Activated naive CD8-positive, alpha-beta T cell treated with anti-CD3 and anti-CD28 coated beads, Interleukin-2, amount 50 U/mL, for 16 hours (primary cell): ENCODE measurements around the gene TACO1.

ENCODE experiments used
- DNase-seq: peaks from one replicate; pipeline ENCODE4 v3.0.0-alpha.2; 2020; ENCODE audit warnings: low read depth, low spot score

TACO1 gene

GRCh38 chr17:63601439-63602371 is 1.0 kb downstream of the TACO1 start:
- DNase-seq: no peak

- no peak for DNase-seq
Measured at GRCh38 chr17:63609816-63610573, 9.3 kb downstream of the TACO1 start.

DNA sequence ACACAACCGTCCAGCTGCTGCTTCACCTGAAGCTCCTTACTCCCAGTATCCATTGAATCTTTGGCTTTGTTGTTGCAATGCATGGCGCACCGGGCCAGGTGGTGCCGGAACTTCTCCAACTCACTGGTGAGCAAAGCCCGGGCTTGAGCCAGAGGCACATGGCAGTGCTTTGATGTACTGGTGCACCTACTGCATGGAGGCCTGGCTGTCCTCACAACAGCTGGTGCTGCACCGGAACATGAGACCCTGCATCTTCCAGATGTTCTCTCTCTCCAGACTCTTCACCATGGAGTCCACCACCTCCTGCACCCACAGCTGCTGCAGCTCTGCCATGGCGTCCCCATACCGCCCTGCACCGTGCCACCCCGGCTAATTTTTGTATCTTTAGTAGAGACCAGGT is 10.2 kb downstream of the TACO1 start:
- DNase-seq: no peak

DNA sequence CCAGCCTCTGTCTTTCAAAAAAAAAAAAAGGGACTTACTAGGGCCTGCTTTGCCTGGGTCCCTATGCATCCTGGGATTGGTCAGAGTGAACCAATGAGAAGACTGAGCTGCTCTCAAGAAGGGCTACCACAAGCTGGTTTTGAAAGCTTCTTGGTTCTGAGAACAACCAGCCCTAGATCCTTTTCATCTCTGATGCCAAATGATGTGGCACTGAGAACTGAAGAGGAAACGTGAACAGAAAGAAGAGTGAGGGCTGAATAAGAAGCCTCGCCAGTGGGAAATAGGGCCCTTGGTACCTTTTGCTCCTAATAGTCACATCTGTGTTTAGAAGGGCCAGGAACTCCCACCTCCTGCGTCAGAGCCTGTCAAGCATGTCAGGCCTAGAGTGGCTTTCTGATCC is 10.7 kb downstream of the TACO1 start:
- DNase-seq: no peak

- DNase-seq: no peak
Measured at GRCh38 chr17:63613663-63614062, 13.0 kb downstream of the TACO1 start.

DNA sequence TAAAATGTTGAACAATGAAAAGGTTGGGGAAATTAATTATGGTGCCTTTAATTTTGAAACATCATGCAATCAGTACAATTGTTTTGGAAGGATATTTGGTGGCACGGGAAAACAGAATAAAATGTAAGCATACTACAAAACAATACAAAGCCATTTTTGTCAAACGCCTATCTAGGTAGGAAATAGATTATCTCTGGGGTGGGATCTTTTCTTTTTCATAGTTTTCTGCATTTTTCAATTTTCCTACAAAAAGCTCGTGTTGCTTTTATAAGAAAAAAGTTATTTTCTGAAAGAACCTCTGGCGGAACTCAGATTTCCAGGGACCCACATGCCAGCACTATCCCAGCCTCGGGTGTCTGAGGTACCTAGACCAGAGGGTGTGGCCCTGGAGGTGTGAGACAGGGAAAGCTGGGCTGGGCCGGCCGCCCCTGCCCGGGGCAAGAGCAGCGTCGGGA is 20.6 kb downstream of the TACO1 start:
- no peak for DNase-seq

DNA sequence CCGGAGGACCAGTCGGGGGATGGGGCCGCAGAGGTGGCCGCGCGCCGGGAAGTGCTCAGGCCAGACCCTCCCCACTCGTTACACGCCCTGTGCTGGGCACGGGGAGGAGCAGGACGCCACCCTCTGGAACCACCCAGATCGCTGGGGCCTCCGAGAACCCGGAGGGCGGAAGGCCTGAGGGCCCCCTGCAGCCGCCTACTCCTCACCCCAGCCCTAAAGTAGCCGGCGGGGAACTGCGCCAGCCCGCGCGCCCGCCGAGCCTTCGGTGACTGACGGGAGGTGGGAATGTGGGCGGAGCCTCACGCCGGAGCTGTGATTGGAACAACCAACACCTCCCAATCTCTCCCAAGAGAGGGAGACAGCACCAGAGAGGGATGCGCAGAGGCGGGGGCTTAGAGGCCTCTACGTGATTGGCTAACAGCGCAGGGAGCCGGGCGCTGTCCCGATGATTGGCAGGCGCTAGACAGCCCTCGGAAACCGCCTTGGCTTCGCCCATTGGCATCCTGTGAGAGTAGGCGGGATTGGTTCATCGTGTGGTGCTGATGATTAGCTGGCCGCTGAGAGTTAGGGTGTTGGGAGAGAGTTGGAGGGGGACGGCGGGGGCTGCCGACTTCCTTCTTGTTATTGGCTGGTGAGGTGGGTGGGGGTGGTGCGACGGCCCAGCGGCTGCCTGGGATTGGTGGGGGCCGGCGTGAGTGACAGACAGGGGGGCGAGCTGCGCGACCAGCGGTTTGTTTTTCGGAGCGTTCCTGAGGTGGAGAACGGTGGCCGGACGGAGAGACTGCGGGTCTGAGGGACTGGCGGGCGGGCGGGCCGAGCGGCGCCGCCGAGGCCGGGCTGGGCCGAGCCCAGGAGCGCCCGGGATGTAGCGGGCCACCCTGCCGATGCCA is 21.2 kb downstream of the TACO1 start, which contains the start of gene MAP3K3:
TSS of gene MAP3K3 (plus strand) at position 734 of the 890 bp plus-strand sequence. CDS start 343 bp downstream, outside the sequence.
- peak; percentile 95 for DNase-seq

GRCh38 chr17:63622574-63623390 is 22.1 kb downstream of the TACO1 start:
- no peak for DNase-seq

DNA sequence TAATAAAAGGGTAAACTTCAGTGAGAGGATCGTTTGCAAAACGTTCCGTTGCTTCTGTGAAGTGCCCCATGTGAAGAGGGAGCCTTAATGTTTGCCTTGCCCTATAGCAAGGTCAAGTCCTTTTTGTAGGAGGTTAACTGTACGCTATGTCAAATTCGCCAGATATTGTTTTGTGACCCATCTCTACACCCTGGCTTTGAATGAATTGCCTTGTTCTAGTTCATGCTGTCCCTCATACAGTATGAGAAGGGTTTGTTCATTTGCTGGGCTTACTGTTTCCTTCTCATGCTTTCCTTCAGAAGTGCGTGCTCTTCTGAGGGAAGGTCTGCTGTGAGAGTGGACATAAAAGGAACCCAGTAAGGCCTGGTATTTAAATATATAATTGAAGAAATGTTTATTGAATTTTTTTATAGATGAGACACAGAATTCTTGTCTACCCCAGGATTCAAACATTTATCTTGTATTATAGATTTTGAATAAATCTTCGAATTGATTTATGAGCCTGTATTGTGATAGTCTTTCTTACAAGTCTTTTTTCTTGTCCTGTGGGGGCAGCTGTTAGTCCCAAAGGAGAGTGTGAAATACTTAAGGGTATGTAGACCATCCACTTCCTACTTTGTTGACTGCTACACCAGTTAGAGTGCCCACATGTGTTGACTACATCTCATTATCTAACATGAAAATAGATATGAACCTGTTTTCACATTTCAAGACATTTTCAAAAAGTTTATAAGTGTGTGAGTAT is 23.3 kb downstream of the TACO1 start:
- no peak for DNase-seq

GRCh38 chr17:63624531-63624880 is 23.8 kb downstream of the TACO1 start:
- DNase-seq: no peak

DNA sequence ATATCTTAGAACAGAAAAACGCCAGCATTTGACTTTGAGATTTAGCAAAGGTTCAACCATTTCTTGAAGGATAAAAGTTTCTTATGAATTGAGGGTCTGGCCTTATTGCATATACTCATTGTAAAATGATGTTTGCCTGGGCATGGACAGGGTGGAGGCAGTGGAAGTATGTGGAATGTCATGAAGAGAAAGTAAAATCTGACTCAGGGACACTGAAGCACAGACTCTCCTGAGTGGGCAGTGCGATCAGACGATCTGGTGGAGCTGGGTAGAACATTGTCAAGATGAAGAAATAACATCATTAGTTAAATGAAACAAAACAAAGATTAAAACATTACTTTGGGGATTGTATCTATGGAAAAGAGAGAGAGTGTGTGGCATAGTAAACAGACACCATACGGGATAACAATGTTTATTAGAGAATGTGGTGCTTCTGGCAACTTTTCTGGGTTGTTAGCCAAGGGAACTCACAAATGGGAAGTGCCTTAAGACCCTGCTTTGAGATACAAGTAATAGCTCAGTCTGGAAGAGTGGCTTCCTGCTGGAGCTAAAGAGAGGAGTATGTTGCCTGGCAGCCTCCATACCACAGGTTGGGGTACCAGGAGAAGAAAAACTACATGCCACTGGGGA is 26.0 kb downstream of the TACO1 start:
- no peak for DNase-seq

- no peak for DNase-seq
Measured at GRCh38 chr17:63629627-63630026, 28.9 kb downstream of the TACO1 start.

- no peak for DNase-seq
Measured at GRCh38 chr17:63631062-63631461, 30.4 kb downstream of the TACO1 start.

GRCh38 chr17:63631626-63632025 is 30.9 kb downstream of the TACO1 start:
- DNase-seq: no peak

DNA sequence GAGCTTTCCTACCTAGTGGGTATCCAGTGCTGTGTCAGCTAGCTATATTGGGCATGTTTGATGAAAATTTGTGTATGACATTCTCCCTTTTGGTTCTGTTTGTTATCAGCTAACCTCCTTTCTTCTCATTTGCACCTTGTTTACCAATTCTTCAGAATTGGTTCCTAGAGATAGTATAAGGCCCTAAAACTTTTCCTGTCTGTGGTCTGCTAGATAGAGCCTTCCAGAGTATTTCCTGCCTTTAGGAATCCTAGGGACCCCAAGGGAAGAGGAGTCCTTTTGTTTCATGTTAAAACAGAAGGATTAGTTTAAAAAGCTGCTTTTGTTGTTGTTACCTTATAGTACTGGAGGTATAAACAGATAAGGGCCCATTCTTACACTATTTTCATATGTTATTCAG is 33.0 kb downstream of the TACO1 start:
- DNase-seq: no peak

- no peak for DNase-seq
Measured at GRCh38 chr17:63634163-63634562, 33.5 kb downstream of the TACO1 start.

- DNase-seq: no peak
Measured at GRCh38 chr17:63634816-63635215, 34.1 kb downstream of the TACO1 start.

DNA sequence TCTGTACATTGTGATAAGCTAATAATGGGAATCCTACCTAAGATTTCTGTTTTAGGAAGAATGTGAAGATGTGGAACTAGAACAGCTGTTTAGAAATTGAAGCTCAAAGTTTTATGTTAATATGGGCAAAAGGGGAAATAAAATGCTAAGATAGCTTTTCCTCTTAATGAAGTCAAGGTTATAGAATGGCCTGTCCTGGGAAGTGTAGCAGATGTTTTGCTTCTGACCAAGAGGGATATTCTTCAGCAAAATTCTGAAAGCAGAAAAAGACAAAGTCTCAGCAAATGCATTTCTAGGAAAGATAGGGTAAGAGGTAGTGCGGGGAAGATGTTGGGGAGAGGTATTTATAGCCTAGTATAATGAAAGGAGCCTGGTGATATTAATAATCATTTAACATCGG is 34.6 kb downstream of the TACO1 start:
- DNase-seq: no peak

- DNase-seq: no peak
Measured at GRCh38 chr17:63635787-63636186, 35.1 kb downstream of the TACO1 start.

DNA sequence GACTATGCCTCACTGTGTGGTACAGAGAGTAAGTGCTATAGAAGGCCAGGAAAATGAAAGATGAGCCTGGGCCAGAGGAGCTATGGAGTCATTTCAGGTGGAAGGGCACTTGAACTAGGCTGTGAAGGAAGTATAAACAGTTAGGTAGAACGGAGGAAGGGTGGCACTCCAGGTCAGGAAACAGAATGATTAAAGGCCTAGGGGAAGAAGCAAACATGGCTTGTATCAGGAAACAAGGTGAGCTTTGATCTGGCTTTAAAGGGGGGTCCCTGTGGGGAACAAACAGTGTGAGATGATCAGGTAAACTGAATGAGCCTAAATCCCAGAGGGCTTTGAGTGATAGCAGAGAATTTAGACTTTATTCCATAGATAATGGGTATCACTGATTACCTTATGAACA is 38.4 kb downstream of the TACO1 start:
- no peak for DNase-seq
